Measurements from ENCODE around the gene NAA15.

- TF ChIP-seq POLR2AphosphoS5 (IDR thresholded peaks at IDR 0.05; ENCODE audit: low read depth, low read length) (no peak), TAF1 (IDR thresholded peaks at IDR 0.05; ENCODE audit: borderline replicate concordance, low read depth, low read length) (no peak), POLR2A (IDR thresholded peaks at IDR 0.05; ENCODE audit: low read depth, low read length) (no peak)
Measured at GRCh38 chr4:139330283-139330682, 29.0 kb downstream of the NAA15 start.
